ENCODE data around the gene NUBPL.

DNA sequence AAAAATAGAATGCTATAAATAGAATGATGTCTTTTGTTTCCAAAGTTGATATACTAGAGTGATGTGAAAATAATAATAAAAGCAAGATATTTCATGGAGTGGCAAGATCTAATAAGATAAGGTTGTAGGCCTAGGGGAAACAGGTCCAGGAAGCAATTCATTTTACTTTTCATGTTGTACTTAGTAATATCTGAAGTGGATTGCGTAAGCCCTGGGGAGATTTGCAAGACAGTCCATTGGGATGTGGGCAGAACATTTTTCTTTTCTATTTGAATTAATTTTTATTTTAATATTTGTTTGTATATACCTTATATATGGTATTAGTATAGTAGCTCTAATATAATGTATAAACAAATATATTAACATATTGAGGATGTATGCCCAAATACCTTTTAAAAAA lies 7.5 kb downstream of the NUBPL start:
- TF ChIP-seq, protein P1, sequence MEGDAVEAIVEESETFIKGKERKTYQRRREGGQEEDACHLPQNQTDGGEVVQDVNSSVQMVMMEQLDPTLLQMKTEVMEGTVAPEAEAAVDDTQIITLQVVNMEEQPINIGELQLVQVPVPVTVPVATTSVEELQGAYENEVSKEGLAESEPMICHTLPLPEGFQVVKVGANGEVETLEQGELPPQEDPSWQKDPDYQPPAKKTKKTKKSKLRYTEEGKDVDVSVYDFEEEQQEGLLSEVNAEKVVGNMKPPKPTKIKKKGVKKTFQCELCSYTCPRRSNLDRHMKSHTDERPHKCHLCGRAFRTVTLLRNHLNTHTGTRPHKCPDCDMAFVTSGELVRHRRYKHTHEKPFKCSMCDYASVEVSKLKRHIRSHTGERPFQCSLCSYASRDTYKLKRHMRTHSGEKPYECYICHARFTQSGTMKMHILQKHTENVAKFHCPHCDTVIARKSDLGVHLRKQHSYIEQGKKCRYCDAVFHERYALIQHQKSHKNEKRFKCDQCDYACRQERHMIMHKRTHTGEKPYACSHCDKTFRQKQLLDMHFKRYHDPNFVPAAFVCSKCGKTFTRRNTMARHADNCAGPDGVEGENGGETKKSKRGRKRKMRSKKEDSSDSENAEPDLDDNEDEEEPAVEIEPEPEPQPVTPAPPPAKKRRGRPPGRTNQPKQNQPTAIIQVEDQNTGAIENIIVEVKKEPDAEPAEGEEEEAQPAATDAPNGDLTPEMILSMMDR (conservative IDR thresholded peaks at IDR 0.05 in 1 of 2, IDR thresholded peaks at IDR 0.05 in 1 of 2; ENCODE audit: extremely low read depth in 1 of 2, insufficient read depth in 1 of 2, low read depth in 1 of 2, low read length in 2 of 2), result no peak
- no peak for TF ChIP-seq EZH2 (IDR thresholded peaks at IDR 0.05; ENCODE audit: borderline replicate concordance, low read length)

Data from mammary epithelial cell (primary cell).